MM.1S (cell line): ENCODE measurements around the gene RBMY1A1.
"Not testable (repeated sequence)": the region's sequence is repeated elsewhere in the genome, so short reads cannot be mapped to it uniquely, and the experiment has no call there.

Experiments
- DNase-seq: peaks from one replicate; pipeline ENCODE4 v3.0.0-alpha.2; 2015
- H2AFZ ChIP-seq: fragments of 300-600 bp; sonication (generic); 2 replicates; pipeline ENCODE4 v1.6.0; 2016; ENCODE audit warnings: antibody characterized with exemption, low read length
- H3F3A ChIP-seq: fragments of 300-600 bp; sonication (generic); 2 replicates; pipeline ENCODE4 v1.6.1; 2016; ENCODE audit warnings: mild to moderate bottlenecking, antibody characterized with exemption, low read length, moderate library complexity, mixed read lengths; ENCODE audit not compliant: insufficient read depth
- H3K27ac ChIP-seq: fragments of 300-600 bp; sonication (generic); 2 replicates; pipeline ENCODE4 v1.5.1; 2016; ENCODE audit warnings: mild to moderate bottlenecking, low read length
- H3K27me3 ChIP-seq: fragments of 300-600 bp; sonication (generic); replicated peaks from 2 replicates; pipeline ENCODE4 v1.6.0; 2016; ENCODE audit warnings: low read length; ENCODE audit not compliant: insufficient read depth
- H3K36me3 ChIP-seq: fragments of 300-600 bp; sonication (generic); replicated peaks from 2 replicates; pipeline ENCODE4 v1.6.1; 2016; ENCODE audit warnings: mild to moderate bottlenecking, low read length, mixed read lengths; ENCODE audit not compliant: insufficient read depth
- H3K4me1 ChIP-seq: fragments of 300-600 bp; sonication (generic); 2 replicates; pipeline ENCODE4 v1.6.1; 2016; ENCODE audit warnings: low read length, mixed read lengths
- H3K4me2 ChIP-seq: fragments of 300-600 bp; sonication (generic); 2 replicates; pipeline ENCODE4 v1.6.0; 2016; ENCODE audit warnings: low read depth, low read length
- H3K4me3 ChIP-seq: fragments of 300-600 bp; sonication (generic); 2 replicates; pipeline ENCODE4 v1.5.1; 2016; ENCODE audit warnings: low read length, mixed read lengths
- H3K79me2 ChIP-seq: fragments of 300-600 bp; sonication (generic); 2 replicates; pipeline ENCODE4 v1.6.1; 2016; ENCODE audit warnings: mixed run types, low read length, mixed read lengths
- H3K9ac ChIP-seq: fragments of 300-600 bp; sonication (generic); 2 replicates; pipeline ENCODE4 v1.6.1; 2016; ENCODE audit warnings: low read length, mixed read lengths
- H3K9me2 ChIP-seq: fragments of 300-600 bp; sonication (generic); replicated peaks from 2 replicates; pipeline ENCODE4 v1.6.1; 2016; ENCODE audit warnings: mild to moderate bottlenecking, low read length, mixed read lengths; ENCODE audit not compliant: insufficient read depth
- H3K9me3 ChIP-seq: fragments of 300-600 bp; sonication (generic); replicated peaks from 2 replicates; pipeline ENCODE4 v1.6.1; 2016; ENCODE audit warnings: mild to moderate bottlenecking, low read length, mixed read lengths; ENCODE audit not compliant: insufficient read depth
- H4K20me1 ChIP-seq: fragments of 300-600 bp; sonication (generic); 2 replicates; pipeline ENCODE4 v1.6.1; 2016; ENCODE audit warnings: mild to moderate bottlenecking, low read length, moderate library complexity, mixed read lengths; ENCODE audit not compliant: insufficient read depth
- EZH2 ChIP-seq: fragments of 300-600 bp; sonication (generic); optimal IDR thresholded peaks from 2 replicates; pipeline ENCODE3; 2017; ENCODE audit warnings: low read depth, mild to moderate bottlenecking, antibody characterized with exemption, low read length, mixed read lengths
- EZH2phosphoT487 ChIP-seq: fragments of 300-600 bp; sonication (generic); IDR thresholded peaks from 2 replicates; pipeline ENCODE4 v1.6.1; 2018; ENCODE audit warnings: antibody characterized with exemption, low read length
- TF ChIP-seq, protein P1 (sequence below): fragments of 300-600 bp; sonication (generic); IDR thresholded peaks from 2 replicates; pipeline ENCODE4 v1.5.1; 2016; ENCODE audit warnings: antibody characterized with exemption, low read length, mixed read lengths

RBMY1A1 gene

DNA sequence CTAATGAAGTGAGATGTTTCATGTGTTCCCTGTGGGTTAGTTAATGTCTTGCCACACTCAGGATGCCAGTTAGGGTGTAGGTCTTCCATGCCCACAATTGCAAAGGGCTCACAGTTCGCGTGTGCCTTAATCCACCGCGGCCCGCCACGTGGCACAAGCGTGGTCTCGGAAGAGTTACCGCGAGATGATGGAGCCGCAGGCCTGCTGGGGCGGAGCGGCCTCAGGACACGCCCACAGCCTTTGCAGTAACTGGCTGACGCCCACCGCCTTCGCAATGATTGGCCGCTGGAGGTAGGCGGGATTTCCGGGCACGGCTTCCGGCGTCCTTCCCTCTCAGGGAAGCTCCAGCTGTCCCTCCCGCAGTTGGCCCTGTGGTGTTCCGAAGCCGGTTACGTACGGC is at the start of gene RBMY1A1:
RBMY1A1 (plus strand) TSS at position 301 of the 400 bp plus-strand sequence. CDS start 2,013 bp downstream, outside the sequence.
- not testable (repeated sequence) for H2AFZ ChIP-seq, H3F3A ChIP-seq, H3K27me3 ChIP-seq, H3K9me3 ChIP-seq, H3K27ac ChIP-seq, DNase-seq, H3K4me2 ChIP-seq, H3K9ac ChIP-seq, H3K4me3 ChIP-seq, H3K4me1 ChIP-seq, H3K79me2 ChIP-seq, H4K20me1 ChIP-seq, H3K9me2 ChIP-seq, H3K36me3 ChIP-seq

DNA sequence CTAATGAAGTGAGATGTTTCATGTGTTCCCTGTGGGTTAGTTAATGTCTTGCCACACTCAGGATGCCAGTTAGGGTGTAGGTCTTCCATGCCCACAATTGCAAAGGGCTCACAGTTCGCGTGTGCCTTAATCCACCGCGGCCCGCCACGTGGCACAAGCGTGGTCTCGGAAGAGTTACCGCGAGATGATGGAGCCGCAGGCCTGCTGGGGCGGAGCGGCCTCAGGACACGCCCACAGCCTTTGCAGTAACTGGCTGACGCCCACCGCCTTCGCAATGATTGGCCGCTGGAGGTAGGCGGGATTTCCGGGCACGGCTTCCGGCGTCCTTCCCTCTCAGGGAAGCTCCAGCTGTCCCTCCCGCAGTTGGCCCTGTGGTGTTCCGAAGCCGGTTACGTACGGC is 23.6 kb upstream of the RBMY1A1 start, which contains the start of gene RBMY1B:
RBMY1B (plus strand) TSS at position 301 of the 400 bp plus-strand sequence. CDS start 2,013 bp downstream, outside the sequence.
- H3K27me3 ChIP-seq, H3K4me3 ChIP-seq, H3K27ac ChIP-seq, H3F3A ChIP-seq, H3K36me3 ChIP-seq, H3K4me2 ChIP-seq, H3K9me3 ChIP-seq, H4K20me1 ChIP-seq, H2AFZ ChIP-seq, H3K79me2 ChIP-seq, H3K4me1 ChIP-seq, H3K9me2 ChIP-seq, DNase-seq, H3K9ac ChIP-seq: not testable (repeated sequence)

DNA sequence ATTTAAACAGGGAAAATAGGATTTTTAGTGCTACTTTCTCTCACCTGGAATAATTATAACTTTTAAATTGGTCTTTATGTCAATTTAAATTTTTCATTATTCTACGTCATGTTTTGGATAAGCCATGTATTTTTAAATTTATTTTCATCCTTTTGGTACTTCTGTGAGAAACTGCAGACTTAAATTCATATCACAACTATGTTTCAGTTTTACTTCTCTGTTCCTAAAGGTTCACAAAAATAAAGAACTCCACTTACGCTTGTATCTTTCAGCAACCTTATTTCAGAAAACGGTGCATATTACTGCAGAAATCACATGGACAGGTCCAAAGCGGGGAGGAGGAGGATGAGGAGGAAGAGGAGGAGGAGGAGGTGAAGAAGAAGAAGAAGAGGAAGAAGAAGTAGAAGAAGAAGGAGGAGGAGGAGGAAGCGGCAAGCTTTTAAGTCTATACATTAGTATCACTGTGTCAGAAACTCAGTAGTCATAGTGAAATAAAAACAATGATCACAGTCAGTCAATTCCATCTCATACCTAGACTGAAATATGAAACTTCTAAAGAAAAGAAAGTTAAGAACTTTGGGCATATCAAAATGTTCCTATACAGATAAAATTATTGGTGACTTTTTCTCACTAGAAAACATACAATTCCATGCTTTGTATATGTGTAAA is 24.8 kb downstream of the RBMY1A1 start:
- not testable (repeated sequence) for H3K9me3 ChIP-seq, H3K9me2 ChIP-seq, H3K4me3 ChIP-seq, H3F3A ChIP-seq, H3K4me2 ChIP-seq, H2AFZ ChIP-seq, H3K27me3 ChIP-seq, H3K4me1 ChIP-seq, DNase-seq, H3K79me2 ChIP-seq, H3K36me3 ChIP-seq, H4K20me1 ChIP-seq, H3K27ac ChIP-seq, H3K9ac ChIP-seq

DNA sequence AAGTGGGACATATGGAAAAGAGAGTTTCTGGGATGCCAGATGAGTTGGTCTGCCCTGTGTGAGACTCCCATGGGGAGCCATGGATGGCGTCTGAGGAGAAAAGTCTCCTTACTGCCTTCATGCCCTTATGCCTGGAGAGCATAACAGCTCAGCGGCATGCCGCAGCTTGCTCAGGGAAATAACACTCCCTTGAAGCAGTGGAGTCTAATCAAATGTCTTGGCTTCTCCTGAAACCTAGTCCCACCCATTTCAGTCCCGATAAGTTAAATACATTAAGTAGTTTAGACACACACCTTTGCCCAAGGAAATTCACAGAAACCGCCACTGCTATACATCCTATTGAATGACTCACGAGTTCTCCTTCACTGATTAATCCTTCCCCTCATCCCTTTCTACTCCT is 50.8 kb downstream of the RBMY1A1 start:
- H3K27ac ChIP-seq: no peak overlapping the region
- no peak overlapping the region for H3K4me2 ChIP-seq

DNA sequence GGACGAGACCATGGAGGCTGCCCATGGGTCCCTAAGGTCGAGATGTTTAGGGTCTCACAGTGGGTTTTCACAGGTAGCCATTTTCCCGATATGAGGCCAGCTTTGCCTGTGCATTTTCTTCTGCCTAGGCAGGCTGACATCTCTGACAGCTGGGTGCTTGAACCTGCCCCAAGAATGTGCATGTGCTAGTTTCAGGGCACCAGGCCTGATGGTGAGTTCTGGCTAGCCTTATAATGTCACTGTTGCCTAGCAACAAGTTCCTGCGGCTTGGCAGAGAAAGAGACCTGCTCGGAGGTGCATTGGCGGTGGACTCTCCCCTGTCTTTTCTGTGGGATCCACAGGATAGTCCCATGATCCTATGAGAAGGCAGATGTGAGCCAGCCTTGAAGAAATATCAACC is 51.8 kb downstream of the RBMY1A1 start:
- H3K79me2 ChIP-seq, H4K20me1 ChIP-seq, H3K27me3 ChIP-seq, H3K4me3 ChIP-seq, H3K9ac ChIP-seq, H3K4me2 ChIP-seq, H3K27ac ChIP-seq, H3K9me3 ChIP-seq, DNase-seq, H2AFZ ChIP-seq, H3K36me3 ChIP-seq, H3K4me1 ChIP-seq, H3K9me2 ChIP-seq, H3F3A ChIP-seq: not testable (repeated sequence)

More for the DNA sequence above, 50.8 kb downstream of the RBMY1A1 start:
- H3K36me3 ChIP-seq: no peaks in the 10 kb centered on the region
- H2AFZ ChIP-seq: no peak overlapping the region
- no peaks in the 10 kb centered on the region for H4K20me1 ChIP-seq
- H3K9ac ChIP-seq: no peak overlapping the region
- no peak overlapping the region for H3K4me3 ChIP-seq
- no peaks in the 10 kb centered on the region for H3K4me1 ChIP-seq
- TF ChIP-seq EZH2: no peak
- TF ChIP-seq EZH2phosphoT487: no peak
- TF ChIP-seq, protein P1, sequence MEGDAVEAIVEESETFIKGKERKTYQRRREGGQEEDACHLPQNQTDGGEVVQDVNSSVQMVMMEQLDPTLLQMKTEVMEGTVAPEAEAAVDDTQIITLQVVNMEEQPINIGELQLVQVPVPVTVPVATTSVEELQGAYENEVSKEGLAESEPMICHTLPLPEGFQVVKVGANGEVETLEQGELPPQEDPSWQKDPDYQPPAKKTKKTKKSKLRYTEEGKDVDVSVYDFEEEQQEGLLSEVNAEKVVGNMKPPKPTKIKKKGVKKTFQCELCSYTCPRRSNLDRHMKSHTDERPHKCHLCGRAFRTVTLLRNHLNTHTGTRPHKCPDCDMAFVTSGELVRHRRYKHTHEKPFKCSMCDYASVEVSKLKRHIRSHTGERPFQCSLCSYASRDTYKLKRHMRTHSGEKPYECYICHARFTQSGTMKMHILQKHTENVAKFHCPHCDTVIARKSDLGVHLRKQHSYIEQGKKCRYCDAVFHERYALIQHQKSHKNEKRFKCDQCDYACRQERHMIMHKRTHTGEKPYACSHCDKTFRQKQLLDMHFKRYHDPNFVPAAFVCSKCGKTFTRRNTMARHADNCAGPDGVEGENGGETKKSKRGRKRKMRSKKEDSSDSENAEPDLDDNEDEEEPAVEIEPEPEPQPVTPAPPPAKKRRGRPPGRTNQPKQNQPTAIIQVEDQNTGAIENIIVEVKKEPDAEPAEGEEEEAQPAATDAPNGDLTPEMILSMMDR: no peak
- no peaks in the 10 kb centered on the region for H3K27me3 ChIP-seq
- DNase-seq: no peak
- H3K79me2 ChIP-seq: no peaks in the 10 kb centered on the region
- no peaks in the 10 kb centered on the region for H3K9me3 ChIP-seq
- H3F3A ChIP-seq: no peaks in the 10 kb centered on the region
- H3K9me2 ChIP-seq: no peaks in the 10 kb centered on the region
